Measurements from ENCODE around the gene MLPH.

MLPH gene

GRCh38 chr2:237549216-237549615, 62.2 kb downstream of the MLPH start:
- DNase-seq = no peak

- no peak for DNase-seq
These were observed 62.8 kb downstream of the MLPH start for GRCh38 chr2:237549643-237550415.

- no peak for DNase-seq
These were observed 64.1 kb downstream of the MLPH start for GRCh38 chr2:237551071-237551574.

GRCh38 chr2:237552908-237553307, 65.9 kb downstream of the MLPH start:
- DNase-seq = no peak

GRCh38 chr2:237553948-237554347, 66.9 kb downstream of the MLPH start:
- no peak for DNase-seq

GRCh38 chr2:237555560-237555959, 68.5 kb downstream of the MLPH start:
- DNase-seq = no peak

- DNase-seq = no peak
These were observed 70.0 kb downstream of the MLPH start for GRCh38 chr2:237556773-237557632.

GRCh38 chr2:237557633-237558015, 70.6 kb downstream of the MLPH start:
- DNase-seq = no peak

- no peak for DNase-seq
These were observed 72.0 kb downstream of the MLPH start for GRCh38 chr2:237558961-237559641.

GRCh38 chr2:237561221-237561620, 74.2 kb downstream of the MLPH start:
- DNase-seq = no peak

GRCh38 chr2:237563816-237564215, 76.8 kb downstream of the MLPH start:
- DNase-seq = no peak

- DNase-seq = no peak
These were observed 77.6 kb downstream of the MLPH start for GRCh38 chr2:237564526-237565131.

- no peak for DNase-seq
These were observed 78.9 kb downstream of the MLPH start for GRCh38 chr2:237565974-237566373.

GRCh38 chr2:237566401-237567235, 79.6 kb downstream of the MLPH start, which contains the start of gene PRLH:
Gene PRLH, plus strand, starts transcription at chr2:237566574. Its CDS starts 0 bp downstream, at chr2:237566574.
- no peak for DNase-seq

GRCh38 chr2:237567276-237568029, 80.4 kb downstream of the MLPH start:
- DNase-seq = no peak

- DNase-seq = no peak
These were observed 81.1 kb downstream of the MLPH start for GRCh38 chr2:237568121-237568660.

- no peak for DNase-seq
These were observed 82.0 kb downstream of the MLPH start for GRCh38 chr2:237569041-237569440.

- DNase-seq = no peak
These were observed 82.8 kb downstream of the MLPH start for GRCh38 chr2:237569896-237570295.

GRCh38 chr2:237570776-237571335, 83.8 kb downstream of the MLPH start:
- no peak for DNase-seq

GRCh38 chr2:237571551-237571950, 84.5 kb downstream of the MLPH start:
- DNase-seq = no peak
